ENCODE results near the gene ALOX12. TPM values are rescaled to one million over a fixed set of nuclear protein-coding genes. Genes with fewer than 3 reads are reported as not detected.

Gene ALOX12
- total RNA-seq, 2 experiments from 2014 or later = not detected

DNA sequence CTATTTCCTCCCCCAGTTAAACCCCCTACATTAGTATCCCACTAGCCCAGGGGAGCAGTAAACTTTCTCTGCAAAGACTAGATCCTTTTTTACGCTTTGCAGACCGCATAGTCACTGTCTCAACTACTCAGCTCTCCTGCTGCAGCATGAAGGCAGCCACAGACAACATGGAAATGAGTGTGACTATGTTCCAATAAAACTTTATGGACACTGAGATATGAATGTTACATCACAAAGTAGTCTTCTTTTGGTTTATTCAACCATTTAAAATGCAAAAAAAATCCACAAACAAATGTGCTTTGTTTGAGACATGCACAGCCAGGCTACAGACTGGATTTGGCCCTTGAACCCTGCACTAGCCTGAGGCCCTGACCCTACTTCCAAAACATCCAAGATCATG is 14.7 kb downstream of the ALOX12 start:
- ATAC-seq (ENCODE audit: low read depth) = no peak
- POLR2A ChIA-PET = interaction anchor here (1.9 to 3.4 kb wide), 2 partner anchors 12 to 25 kb away, joined by 4 to 21 read pairs; partner anchors contain the start of genes BCL6B and SLC16A13
- no peak for DNase-seq
- Mint-ChIP-seq H3K9me3 (no peaks in the 10 kb centered on the region), H3K27me3 (no peaks in the 10 kb centered on the region), H3K4me3 (peak overlapping the region; percentile 96), H3K36me3 (peaks cover 13% of the 10 kb centered on the region), H3K4me1 (peaks cover 34% of the 10 kb centered on the region), H3K27ac (no peak overlapping the region)

DNA sequence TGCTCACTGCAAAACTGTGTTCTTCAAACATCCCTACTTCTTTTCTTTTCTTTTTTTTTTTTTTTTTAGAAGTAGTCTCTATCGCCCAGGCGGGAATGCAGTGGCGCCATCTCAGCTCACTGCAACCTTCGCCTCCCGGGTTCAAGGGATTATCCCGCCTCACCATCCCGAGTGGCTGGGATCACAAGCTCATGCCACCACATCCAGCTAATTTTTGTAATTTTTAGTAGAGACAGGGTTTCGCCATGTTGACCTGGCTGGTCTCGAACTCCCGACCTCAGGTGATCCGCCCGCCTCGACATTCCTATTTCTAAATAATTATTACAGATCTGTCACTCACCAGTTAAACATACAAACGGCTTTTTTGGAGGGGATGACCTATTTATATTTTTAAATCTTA is 15.6 kb downstream of the ALOX12 start:
- POLR2A ChIA-PET = interaction anchor here (0.7 to 3.4 kb wide), 2 partner anchors 11 to 15 kb away, joined by 4 to 21 read pairs; partner anchors contain the start of gene BCL6B
- Mint-ChIP-seq H3K4me3 (peak overlapping the region; percentile 96), H3K4me1 (peaks cover 43% of the 10 kb centered on the region), H3K9me3 (no peaks in the 10 kb centered on the region), H3K27me3 (no peaks in the 10 kb centered on the region), H3K27ac (peak overlapping the region; percentile 99), H3K36me3 (peaks cover 13% of the 10 kb centered on the region)
- ATAC-seq (ENCODE audit: low read depth) (no peak), DNase-seq (no peak)

DNA sequence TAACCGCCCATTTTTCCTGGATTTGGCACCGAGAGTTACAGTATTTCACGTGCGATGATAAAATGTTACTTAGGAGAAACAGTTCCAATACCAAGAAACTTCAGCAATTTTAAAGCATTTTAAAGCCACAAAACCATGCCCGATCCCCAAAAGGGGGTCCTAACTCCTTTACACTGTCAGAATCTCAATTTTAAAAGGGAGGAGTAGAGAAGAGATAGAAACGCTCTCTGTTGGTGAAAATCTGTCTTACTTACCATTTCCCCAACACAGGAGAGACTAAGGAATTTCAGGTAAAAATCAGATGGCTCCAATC is 16.0 kb downstream of the ALOX12 start:
- DNase-seq (no peak), ATAC-seq (ENCODE audit: low read depth) (no peak)
- POLR2A ChIA-PET = interaction anchor here (0.7 to 3.4 kb wide), 5 partner anchors 11 to 232 kb away, joined by 3 to 21 read pairs (median 4); partner anchors contain the start of genes BCL6B and SLC16A13
- H3K36me3 Mint-ChIP-seq = peaks cover 13% of the 10 kb centered on the region
- H3K4me3 Mint-ChIP-seq = peak overlapping the region; percentile 96
- peaks cover 47% of the 10 kb centered on the region for H3K4me1 Mint-ChIP-seq
- no peaks in the 10 kb centered on the region for H3K27me3 Mint-ChIP-seq
- H3K9me3 Mint-ChIP-seq = no peaks in the 10 kb centered on the region
- peak overlapping the region; percentile 99 for H3K27ac Mint-ChIP-seq

DNA sequence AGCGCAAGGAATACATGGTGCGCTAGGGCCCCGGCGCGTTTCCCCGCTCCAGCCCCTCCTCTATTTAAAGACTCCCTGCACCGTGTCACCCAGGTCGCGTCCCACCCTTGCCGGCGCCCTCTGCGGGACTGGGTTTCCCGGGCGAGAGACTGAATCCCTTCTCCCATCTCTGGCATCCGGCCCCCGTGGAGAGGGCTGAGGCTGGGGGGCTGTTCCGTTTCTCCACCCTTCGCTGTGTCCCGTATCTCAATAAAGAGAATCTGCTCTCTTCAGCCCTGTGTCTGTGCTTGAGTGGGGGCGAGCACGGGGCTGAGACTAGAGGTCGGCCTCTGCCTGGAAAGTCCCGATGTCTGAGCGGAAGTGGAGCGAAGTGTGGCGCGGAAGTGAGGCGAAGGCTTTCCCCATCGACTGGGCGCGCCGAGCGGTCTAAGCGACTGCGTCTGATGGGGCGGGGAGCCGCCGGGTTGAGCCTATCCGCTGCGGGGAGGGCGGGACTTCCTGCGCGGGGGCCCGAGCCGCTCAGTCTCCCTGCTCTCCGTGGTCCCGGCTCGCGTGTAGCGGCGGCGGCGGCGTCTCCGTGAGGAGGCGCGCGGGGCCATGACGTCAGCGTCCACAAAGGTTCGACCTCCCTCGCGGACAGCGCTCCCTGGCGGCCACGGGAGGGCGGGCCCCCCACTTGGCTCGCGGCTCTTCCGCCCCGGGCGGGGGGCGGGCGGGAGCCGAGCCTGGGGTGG is 18.6 kb downstream of the ALOX12 start:
- peaks cover 15% of the 10 kb centered on the region for H3K36me3 Mint-ChIP-seq

GRCh38 chr17:7014995-7015958 is 19.4 kb downstream of the ALOX12 start:
- Mint-ChIP-seq H3K27me3 (no peaks in the 10 kb centered on the region), H3K27ac (peak overlapping the region; percentile 97), H3K4me1 (peaks cover 56% of the 10 kb centered on the region), H3K9me3 (no peaks in the 10 kb centered on the region), H3K4me3 (peak overlapping the region; percentile 93), H3K36me3 (peaks cover 12% of the 10 kb centered on the region)
- ATAC-seq (ENCODE audit: low read depth) (peak; percentile 13), DNase-seq (peak; percentile 75)
- POLR2A ChIA-PET = interaction anchor here (0.6 to 4.4 kb wide), 8 partner anchors 8 to 374 kb away, joined by 3 to 41 read pairs (median 6); partner anchors contain the start of genes BCL6B and SLC16A13

More for the DNA sequence above, 18.6 kb downstream of the ALOX12 start:
- POLR2A ChIA-PET = interaction anchor here (1.0 to 4.4 kb wide), 9 partner anchors 8 to 27 kb away, joined by 3 to 41 read pairs (median 8); partner anchors contain the start of genes BCL6B and SLC16A13
- peaks cover 60% of the 10 kb centered on the region for H3K4me1 Mint-ChIP-seq
- H3K4me3 Mint-ChIP-seq = peak overlapping the region; percentile 96
- H3K27ac Mint-ChIP-seq = peak overlapping the region; percentile 99
- H3K27me3 Mint-ChIP-seq = no peaks in the 10 kb centered on the region
- no peaks in the 10 kb centered on the region for H3K9me3 Mint-ChIP-seq
- ATAC-seq (ENCODE audit: low read depth) (peak; percentile 87), DNase-seq (peak; percentile 98)

DNA sequence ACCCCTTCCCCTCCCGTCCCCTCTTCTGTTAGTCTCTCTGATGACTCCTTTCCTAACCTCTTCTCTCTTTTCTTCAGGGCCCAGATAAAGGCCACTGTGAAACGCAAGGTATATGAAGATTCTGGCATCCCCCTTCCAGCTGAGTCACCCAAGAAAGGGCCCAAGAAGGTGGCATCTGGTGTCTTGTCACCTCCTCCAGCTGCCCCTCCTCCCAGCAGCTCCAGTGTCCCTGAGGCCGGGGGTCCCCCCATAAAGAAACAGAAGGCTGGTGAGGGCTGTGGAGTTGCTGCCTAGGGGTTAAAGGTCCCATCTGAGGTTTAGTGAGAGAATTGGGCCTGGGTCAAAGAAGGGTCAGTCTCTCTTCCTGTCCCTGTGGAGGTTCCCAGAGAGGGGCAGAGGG is 20.6 kb downstream of the ALOX12 start:
- peak overlapping the region; percentile 97 for H3K27ac Mint-ChIP-seq
- no peaks in the 10 kb centered on the region for H3K27me3 Mint-ChIP-seq
- peaks cover 55% of the 10 kb centered on the region for H3K4me1 Mint-ChIP-seq
- ATAC-seq (ENCODE audit: low read depth) = no peak
- H3K36me3 Mint-ChIP-seq = peaks cover 12% of the 10 kb centered on the region
- DNase-seq = no peak
- POLR2A ChIA-PET = interaction anchor here (1.8 to 4.4 kb wide), 2 partner anchors 12 to 20 kb away, joined by 8 to 41 read pairs; partner anchors contain the start of gene SLC16A13
- H3K9me3 Mint-ChIP-seq = no peaks in the 10 kb centered on the region
- peak overlapping the region; percentile 93 for H3K4me3 Mint-ChIP-seq

DNA sequence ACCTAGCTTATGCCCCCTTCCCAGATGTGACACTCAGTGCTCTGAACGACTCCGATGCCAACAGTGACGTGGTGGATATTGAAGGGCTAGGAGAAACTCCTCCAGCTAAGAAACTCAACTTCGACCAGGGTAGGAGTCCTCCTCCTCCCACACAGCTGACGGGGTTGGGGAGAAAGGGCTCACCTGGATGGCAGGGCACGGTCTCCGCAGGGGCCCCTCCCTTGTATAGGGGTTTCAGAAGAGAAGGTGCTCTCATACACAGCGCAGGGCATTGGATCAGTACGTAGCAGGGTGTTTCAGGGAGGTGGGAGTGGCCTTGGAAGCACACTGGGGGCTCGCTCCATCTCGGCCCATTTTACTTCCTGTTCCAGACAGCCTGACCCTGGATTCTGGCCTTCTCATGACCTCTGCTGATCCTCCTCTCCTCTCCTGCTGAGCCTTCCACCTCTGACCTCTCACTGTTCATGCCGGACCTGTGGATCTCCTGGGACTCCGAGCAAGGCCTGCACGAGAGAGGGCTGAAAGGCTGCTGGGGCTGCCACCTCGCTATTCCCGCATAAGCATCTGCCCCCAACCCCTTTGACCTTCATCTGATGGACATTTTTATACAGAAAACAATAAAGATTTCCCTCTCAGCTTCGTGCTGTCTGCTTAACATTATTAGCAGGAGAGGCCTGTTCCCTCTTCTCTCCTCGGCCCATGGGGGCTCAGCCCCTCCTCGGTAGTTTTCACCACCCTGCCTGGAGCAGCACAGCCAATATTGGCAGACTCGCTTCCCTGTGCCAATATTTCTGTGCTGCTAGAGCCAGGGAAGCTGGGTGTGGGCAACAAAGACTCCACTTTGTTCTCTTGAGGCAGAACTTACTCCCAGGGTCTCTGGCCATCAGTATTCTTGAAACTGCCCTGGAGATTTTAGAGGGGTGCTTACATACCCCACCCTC is 21.3 kb downstream of the ALOX12 start:
- H3K4me3 Mint-ChIP-seq = peak overlapping the region; percentile 69
- no peaks in the 10 kb centered on the region for H3K9me3 Mint-ChIP-seq
- no peaks in the 10 kb centered on the region for H3K27me3 Mint-ChIP-seq
- peaks cover 12% of the 10 kb centered on the region for H3K36me3 Mint-ChIP-seq
- ATAC-seq (ENCODE audit: low read depth) (no peak), DNase-seq (no peak)
- H3K27ac Mint-ChIP-seq = peak overlapping the region; percentile 97
- POLR2A ChIA-PET = interaction anchor here (4.4 kb wide), 1 partner anchor 19 kb away, joined by 41 read pairs; the partner anchor contains the start of gene SLC16A13
- H3K4me1 Mint-ChIP-seq = peaks cover 57% of the 10 kb centered on the region

GRCh38 chr17:7017827-7018200 is 22.0 kb downstream of the ALOX12 start:
- ATAC-seq (ENCODE audit: low read depth) (no peak), DNase-seq (peak; percentile 61)
- POLR2A ChIA-PET = interaction anchor here (4.4 kb wide), 1 partner anchor 18 kb away, joined by 41 read pairs; the partner anchor contains the start of gene SLC16A13

GRCh38 chr17:7018331-7018964 is 22.6 kb downstream of the ALOX12 start:
- H3K9me3 Mint-ChIP-seq = no peaks in the 10 kb centered on the region
- H3K27me3 Mint-ChIP-seq = no peaks in the 10 kb centered on the region
- peaks cover 65% of the 10 kb centered on the region for H3K4me1 Mint-ChIP-seq
- H3K36me3 Mint-ChIP-seq = peaks cover 11% of the 10 kb centered on the region
- POLR2A ChIA-PET = interaction anchor here (0.6 kb wide), 1 partner anchor 17 kb away, joined by 4 read pairs; the partner anchor contains the start of gene SLC16A13
- ATAC-seq (ENCODE audit: low read depth) (no peak), DNase-seq (no peak)
- H3K4me3 Mint-ChIP-seq = peak overlapping the region; percentile 69
- H3K27ac Mint-ChIP-seq = peak overlapping the region; percentile 81

More at GRCh38 chr17:7017827-7018200, 22.0 kb downstream of the ALOX12 start:
- H3K27ac Mint-ChIP-seq = peak overlapping the region; percentile 81
- peak overlapping the region; percentile 69 for H3K4me3 Mint-ChIP-seq
- peaks cover 61% of the 10 kb centered on the region for H3K4me1 Mint-ChIP-seq
- no peaks in the 10 kb centered on the region for H3K27me3 Mint-ChIP-seq
- H3K9me3 Mint-ChIP-seq = no peaks in the 10 kb centered on the region
- peaks cover 12% of the 10 kb centered on the region for H3K36me3 Mint-ChIP-seq

GRCh38 chr17:7019367-7019766 is 23.5 kb downstream of the ALOX12 start:
- Mint-ChIP-seq H3K27me3 (no peaks in the 10 kb centered on the region), H3K36me3 (peaks cover 6% of the 10 kb centered on the region), H3K9me3 (no peaks in the 10 kb centered on the region), H3K4me3 (no peak overlapping the region), H3K4me1 (peaks cover 60% of the 10 kb centered on the region), H3K27ac (no peak overlapping the region)
- DNase-seq (no peak), ATAC-seq (ENCODE audit: low read depth) (no peak)
- POLR2A ChIA-PET = no interaction called here

- Mint-ChIP-seq H3K4me1 (peaks cover 59% of the 10 kb centered on the region), H3K27ac (no peak overlapping the region), H3K27me3 (no peaks in the 10 kb centered on the region), H3K4me3 (no peak overlapping the region), H3K36me3 (peaks cover 4% of the 10 kb centered on the region), H3K9me3 (no peaks in the 10 kb centered on the region)
- DNase-seq (no peak), ATAC-seq (ENCODE audit: low read depth) (no peak)
- POLR2A ChIA-PET = interaction anchor here (0.8 to 0.9 kb wide), 2 partner anchors 13 to 16 kb away, joined by 3 to 4 read pairs; partner anchors contain the start of gene SLC16A13
These were observed 24.1 kb downstream of the ALOX12 start for GRCh38 chr17:7019839-7020519.

All from activated naive CD8-positive, alpha-beta T cell treated with anti-CD3 and anti-CD28 coated beads, Interleukin-2, amount 10 ng/mL, durations not matched to agents 7 days and 5 days (primary cell).